ENCODE results near the gene U2AF2. TPM values are rescaled to one million over a fixed set of nuclear protein-coding genes. Genes with fewer than 3 reads are reported as not detected.

Gene U2AF2
- total RNA-seq, 4 donors from 2014 or later, result 80.4 to 122 (median 104) TPM

DNA sequence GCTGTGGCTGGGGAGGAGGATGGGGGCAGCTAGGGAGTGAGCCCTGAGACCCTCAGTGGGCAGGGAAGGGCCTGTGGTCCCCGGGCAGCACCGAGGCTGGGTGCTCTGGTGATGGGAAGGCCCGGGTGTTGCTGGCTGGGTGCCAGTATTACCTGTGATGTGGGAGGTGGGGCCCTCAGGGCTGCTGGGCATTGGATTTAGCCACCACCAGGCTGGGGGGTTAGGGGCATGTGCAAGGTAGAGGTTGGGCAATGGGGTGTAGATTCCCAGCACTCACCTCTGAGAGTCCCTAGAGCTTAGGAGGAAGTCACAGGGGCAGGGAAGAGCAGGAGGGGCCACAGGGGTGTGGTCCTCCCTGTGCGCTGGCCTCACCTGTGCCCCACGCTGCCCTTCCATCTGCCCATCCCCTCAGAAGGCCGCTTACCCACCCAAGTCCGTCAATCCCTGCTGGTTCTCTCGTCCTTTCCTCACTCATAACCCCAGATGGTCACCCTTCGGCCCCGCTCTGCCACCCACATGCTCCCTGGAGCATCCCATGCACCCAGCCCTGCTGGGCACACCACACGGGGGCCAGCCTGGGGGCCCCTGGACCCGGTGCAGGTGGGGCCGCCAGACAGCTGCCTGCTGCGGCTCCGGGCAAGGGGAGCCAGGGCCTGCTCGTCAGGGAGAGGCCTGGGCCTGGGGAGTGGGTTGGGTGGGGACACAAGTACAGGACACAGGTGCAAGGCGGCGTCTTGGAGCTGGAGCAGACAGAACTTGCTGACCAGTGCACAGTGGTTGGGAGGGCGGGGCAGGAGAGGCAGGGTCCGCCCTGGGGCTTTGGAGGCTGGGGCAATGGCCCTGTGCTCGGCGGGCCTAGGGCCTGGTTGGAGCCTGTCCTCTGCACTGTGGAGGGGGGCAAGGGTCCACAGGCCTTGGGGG is 32.7 kb downstream of the U2AF2 start:
- no peak for TF ChIP-seq EP300 (IDR thresholded peaks at IDR 0.05)
- Histone ChIP-seq H3K27ac (replicated peaks in 1 of 4) (no peak overlapping the region), H3K4me3 (no peak overlapping the region), H3K36me3 (peaks cover 42 to 100% (median 97%) of the 10 kb centered on the region in 4 donors), H3K4me1 (peaks cover 4 to 50% (median 16%) of the 10 kb centered on the region in 4 donors), H3K27me3 (no peaks in the 10 kb centered on the region), H3K9me3 (no peaks in the 10 kb centered on the region)
- 90% methylated on average over 14 of the region's 22 CpGs for WGBS
- intact Hi-C loops (cut with DNase I), result no loop called here
- no peak for DNase-seq (ENCODE audit: extremely low spot score)

DNA sequence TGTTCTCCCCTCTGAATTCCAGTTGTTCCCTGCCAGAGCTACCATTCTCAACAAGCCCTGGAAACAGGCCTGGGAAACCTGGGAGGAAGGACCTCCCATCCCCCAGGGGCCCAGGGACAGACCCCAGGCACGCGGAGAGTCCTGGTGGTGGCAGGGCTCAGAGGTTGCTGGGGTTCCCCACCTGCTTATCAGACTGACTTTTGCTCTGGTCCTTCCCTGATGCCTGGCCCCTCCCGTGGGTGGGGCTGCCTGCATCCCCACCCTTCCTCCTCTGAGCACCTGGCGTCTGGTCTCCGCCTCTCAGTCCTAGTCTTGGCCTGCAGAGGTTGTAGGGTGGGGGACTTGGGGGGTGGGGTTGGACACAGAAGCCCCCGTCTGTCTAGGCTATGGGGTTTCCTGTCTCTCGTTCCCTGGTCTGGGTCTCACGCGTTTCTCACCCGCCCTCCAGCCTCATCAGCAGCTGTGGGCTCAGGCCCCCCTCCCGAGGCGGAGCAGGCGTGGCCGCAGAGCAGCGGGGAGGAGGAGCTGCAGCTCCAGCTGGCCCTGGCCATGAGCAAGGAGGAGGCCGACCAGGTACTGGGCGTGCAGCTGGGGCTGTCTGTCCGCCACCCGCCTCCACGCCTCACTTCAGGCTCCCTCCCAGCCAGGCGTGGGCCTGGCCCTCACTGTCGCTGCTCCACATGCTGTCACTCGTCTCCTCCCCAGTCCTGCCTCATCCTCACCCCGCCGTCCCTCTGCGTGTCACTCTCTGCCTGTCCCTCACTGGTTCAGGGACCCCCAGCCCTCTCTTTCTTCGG is 33.8 kb downstream of the U2AF2 start:
- no peak overlapping the region for H3K4me3 ChIP-seq
- TF ChIP-seq EP300 (IDR thresholded peaks at IDR 0.05) (no peak), POLR2A (IDR thresholded peaks at IDR 0.05; ENCODE audit: low read depth) (no peak), POLR2AphosphoS5 (IDR thresholded peaks at IDR 0.05) (no peak)
- TF ChIP-seq, protein P1, sequence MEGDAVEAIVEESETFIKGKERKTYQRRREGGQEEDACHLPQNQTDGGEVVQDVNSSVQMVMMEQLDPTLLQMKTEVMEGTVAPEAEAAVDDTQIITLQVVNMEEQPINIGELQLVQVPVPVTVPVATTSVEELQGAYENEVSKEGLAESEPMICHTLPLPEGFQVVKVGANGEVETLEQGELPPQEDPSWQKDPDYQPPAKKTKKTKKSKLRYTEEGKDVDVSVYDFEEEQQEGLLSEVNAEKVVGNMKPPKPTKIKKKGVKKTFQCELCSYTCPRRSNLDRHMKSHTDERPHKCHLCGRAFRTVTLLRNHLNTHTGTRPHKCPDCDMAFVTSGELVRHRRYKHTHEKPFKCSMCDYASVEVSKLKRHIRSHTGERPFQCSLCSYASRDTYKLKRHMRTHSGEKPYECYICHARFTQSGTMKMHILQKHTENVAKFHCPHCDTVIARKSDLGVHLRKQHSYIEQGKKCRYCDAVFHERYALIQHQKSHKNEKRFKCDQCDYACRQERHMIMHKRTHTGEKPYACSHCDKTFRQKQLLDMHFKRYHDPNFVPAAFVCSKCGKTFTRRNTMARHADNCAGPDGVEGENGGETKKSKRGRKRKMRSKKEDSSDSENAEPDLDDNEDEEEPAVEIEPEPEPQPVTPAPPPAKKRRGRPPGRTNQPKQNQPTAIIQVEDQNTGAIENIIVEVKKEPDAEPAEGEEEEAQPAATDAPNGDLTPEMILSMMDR (IDR thresholded peaks at IDR 0.05), result no peak
- WGBS, result 67% methylated on average over 12 of the region's 27 CpGs
- no peaks in the 10 kb centered on the region for H3K9me3 ChIP-seq
- H3K27ac ChIP-seq (replicated peaks in 1 of 4), result no peak overlapping the region
- peaks cover 53 to 100% (median 98%) of the 10 kb centered on the region in 4 donors for H3K36me3 ChIP-seq
- H3K4me1 ChIP-seq, result peaks cover 3 to 44% (median 16%) of the 10 kb centered on the region in 4 donors
- intact Hi-C loops (cut with DNase I), result no loop called here
- no peak for DNase-seq (ENCODE audit: extremely low spot score)
- no peaks in the 10 kb centered on the region for H3K27me3 ChIP-seq

DNA sequence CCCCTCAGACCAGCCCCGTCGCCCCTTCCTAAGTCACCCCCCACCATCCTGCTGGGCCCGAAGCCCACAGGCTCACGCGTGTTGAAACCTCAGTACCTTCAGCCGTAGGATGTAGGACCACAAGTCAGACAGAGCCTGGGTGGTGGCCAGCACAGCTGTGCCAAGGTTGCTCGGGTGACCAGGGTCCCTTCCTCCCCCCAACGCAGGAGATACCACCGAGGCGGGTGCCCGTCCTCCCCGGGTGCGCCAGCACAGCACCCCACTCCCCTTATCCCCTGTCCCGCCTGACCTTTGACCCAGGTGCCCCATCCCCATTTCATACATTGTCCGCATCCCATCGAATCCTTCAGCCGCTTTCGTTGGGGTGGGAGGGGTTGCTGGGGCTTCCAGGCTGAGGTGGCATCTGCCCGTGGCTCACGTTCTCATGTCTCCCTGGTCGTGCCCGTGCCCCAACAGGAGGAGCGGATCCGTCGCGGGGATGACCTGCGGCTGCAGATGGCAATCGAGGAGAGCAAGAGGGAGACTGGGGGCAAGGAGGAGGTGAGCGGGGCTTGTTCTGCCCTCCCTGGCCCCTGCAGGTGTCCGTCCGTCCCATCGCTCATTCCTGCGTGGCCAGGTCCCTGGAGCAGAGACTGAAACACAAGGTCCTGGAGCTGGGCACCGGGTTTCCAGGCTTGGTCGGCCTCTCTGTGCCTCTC is 34.7 kb downstream of the U2AF2 start:
- no peak for DNase-seq (ENCODE audit: extremely low spot score)
- TF ChIP-seq EP300 (IDR thresholded peaks at IDR 0.05) (no peak), POLR2AphosphoS5 (IDR thresholded peaks at IDR 0.05) (no peak), POLR2A (IDR thresholded peaks at IDR 0.05; ENCODE audit: low read depth) (no peak)
- TF ChIP-seq, protein P1 (IDR thresholded peaks at IDR 0.05), result no peak
- Histone ChIP-seq H3K9me3 (no peaks in the 10 kb centered on the region), H3K27ac (replicated peaks in 1 of 4) (no peak overlapping the region), H3K27me3 (no peaks in the 10 kb centered on the region), H3K36me3 (peaks cover 62 to 100% (median 98%) of the 10 kb centered on the region in 4 donors), H3K4me3 (no peak overlapping the region), H3K4me1 (peaks cover 0 to 39% (median 16%) of the 10 kb centered on the region in 4 donors)
- intact Hi-C loops (cut with DNase I), result no loop called here
- WGBS, result 95% methylated on average over 20 of the region's 35 CpGs

DNA sequence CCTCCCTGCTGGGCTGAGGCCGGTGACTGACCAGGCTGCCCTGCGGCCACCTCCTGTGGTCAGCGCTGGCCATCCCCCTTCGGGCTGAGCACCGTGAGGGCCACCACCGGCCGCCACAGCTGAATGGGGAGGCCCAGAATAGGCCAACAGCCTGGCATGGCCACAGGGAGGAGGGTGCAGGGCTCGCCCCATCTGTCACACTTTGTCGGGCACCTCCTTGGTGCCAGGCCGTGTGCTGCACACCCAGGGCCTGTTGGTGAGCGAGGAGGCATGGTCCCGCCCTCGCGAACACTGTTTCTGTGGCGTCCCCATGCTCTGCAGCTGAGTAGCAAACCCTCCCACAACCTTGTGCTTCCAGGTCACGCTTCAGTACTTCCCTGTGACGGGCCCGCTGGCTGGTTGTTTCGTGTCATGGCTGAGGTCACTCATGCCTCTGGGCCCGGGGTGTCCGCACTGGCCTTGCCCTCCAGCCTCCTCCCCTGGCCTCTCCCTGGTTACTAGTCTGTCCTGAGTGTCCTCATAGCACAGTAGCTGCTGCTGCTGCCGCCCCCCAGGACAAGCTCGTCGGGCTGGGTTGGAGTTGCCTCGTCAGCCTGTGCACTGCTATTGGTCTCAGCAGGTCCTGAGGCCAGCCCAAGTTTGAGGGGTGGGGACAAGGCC is 35.4 kb downstream of the U2AF2 start:
- peaks cover 0 to 36% (median 16%) of the 10 kb centered on the region in 4 donors for H3K4me1 ChIP-seq
- intact Hi-C loops (cut with DNase I), result no loop called here
- H3K9me3 ChIP-seq, result no peaks in the 10 kb centered on the region
- DNase-seq (ENCODE audit: extremely low spot score), result no peak
- H3K27ac ChIP-seq (replicated peaks in 1 of 4), result no peak overlapping the region
- no peaks in the 10 kb centered on the region for H3K27me3 ChIP-seq
- WGBS, result 91% methylated on average over 25 of the region's 25 CpGs
- no peak overlapping the region for H3K4me3 ChIP-seq
- TF ChIP-seq POLR2A (IDR thresholded peaks at IDR 0.05; ENCODE audit: low read depth) (no peak), POLR2AphosphoS5 (IDR thresholded peaks at IDR 0.05) (no peak), EP300 (IDR thresholded peaks at IDR 0.05) (no peak)
- TF ChIP-seq, protein P1 (IDR thresholded peaks at IDR 0.05), result no peak
- H3K36me3 ChIP-seq, result peaks cover 63 to 100% (median 98%) of the 10 kb centered on the region in 4 donors
